Measurements from ENCODE around the gene DHRS7.

Gene DHRS7

DNA sequence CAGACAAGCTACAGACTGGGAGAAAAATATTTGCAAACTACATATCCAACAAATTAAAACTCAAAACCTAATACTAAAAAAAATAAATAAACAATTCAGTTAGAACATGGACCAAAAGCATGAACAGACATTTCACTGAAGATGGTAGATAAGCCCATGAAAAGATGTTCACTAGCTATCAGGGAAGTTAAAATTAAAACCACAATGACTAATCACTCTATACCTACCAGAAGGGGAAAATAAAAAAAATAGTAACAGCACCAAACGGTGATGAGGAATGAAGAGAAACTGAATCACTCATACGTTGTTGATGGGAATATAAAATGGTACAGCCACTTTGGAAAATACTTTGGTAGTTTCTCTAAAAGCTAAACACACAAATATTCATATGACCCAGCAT lies 31.1 kb upstream of the DHRS7 start:
- no peak overlapping the region for H3K27ac ChIP-seq
- no peak for TF ChIP-seq CTCF (conservative IDR thresholded peaks at IDR 0.05)
- TF ChIP-seq ZFX (IDR thresholded peaks at IDR 0.05), result no peak

GRCh38 chr14:60195179-60195810 lies 30.1 kb upstream of the DHRS7 start:
- TF ChIP-seq ZFX (IDR thresholded peaks at IDR 0.05) (no peak), CTCF (conservative IDR thresholded peaks at IDR 0.05) (peak; percentile 33)
- H3K27ac ChIP-seq, result no peak overlapping the region

DNA sequence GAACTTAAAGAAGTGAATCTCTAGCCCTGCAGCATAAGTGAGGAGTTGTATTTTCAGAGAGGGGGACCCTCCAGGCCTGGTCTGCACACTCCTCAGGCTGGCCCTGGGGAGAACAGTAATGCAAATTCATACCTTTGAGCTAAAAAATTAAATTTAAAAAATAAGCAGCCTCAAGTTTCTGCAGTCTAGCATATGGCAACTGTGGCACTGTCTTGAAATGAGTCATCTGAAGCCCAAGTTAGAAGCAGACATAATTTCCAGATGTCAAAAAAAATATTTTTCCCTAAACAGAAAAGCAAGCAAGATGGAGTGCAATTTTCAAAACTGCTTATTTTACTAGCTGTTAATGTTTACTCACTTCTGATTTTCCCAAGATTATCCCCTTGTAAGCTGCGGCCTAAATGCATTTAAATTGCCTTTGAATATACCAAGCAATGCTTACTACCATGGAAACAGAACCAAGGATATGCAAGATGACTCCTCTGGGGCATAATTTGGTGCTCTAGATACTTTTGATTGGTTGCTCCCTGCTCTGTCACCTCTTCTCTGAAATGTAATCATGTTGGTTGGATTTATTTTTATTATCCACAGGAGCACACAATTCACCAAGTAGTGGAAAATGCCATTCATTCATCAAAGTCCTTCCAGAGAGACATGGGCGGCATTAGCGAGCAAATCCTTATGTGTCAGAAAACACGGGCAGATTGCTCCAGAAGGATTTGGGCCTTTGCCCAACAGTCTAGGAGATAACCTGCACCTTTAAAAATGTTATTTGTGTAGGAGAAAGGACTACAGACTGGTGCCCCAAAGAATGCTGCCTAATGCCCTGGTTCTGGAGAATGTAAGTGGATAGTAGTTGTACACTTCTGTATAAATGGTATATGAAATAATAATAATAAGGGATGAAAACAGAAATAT lies 25.0 kb upstream of the DHRS7 start:
- TF ChIP-seq ZFX (IDR thresholded peaks at IDR 0.05) (no peak), CTCF (conservative IDR thresholded peaks at IDR 0.05) (no peak)
- H3K27ac ChIP-seq, result no peak overlapping the region

DNA sequence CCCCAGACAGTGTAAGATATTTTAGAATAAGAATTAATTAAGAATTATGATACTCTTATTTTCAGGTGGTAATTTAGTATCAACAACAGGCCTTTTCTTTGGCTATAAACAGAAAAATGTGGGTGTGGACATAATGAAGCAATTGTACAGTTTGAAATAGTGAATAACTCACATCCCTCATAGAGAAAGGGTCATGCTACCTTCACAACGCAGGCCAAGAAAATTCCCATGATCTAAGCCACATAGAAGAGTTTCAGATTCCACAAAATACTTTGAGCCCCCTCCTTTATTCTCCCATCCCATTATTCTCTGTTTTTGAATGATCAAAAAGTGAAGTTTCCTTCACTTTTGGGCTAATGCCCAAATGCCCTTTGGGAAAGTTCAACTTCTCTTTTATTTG lies 23.5 kb upstream of the DHRS7 start:
- no peak overlapping the region for H3K27ac ChIP-seq
- TF ChIP-seq ZFX (IDR thresholded peaks at IDR 0.05), result no peak
- TF ChIP-seq CTCF (conservative IDR thresholded peaks at IDR 0.05), result no peak

DNA sequence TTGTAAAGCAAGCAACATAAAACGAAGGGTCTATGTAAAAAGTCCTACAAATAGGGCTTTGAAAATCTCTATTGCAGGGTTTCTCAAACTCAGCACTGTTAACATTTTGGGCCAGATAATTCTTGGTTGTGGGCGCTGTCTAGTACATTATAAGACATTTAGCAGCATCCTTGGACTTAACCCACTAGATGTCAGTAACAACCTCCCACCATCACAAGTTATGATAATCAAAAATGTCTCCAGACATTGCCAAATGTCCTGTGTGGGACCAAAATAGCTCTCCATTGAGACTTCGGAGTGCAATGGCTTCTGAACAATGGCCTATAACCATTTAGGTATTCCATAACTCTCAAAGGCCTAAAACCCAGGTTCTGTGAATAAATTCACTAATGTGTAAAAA lies 22.9 kb upstream of the DHRS7 start:
- TF ChIP-seq ZFX (IDR thresholded peaks at IDR 0.05) (no peak), CTCF (conservative IDR thresholded peaks at IDR 0.05) (peak; percentile 34)

DNA sequence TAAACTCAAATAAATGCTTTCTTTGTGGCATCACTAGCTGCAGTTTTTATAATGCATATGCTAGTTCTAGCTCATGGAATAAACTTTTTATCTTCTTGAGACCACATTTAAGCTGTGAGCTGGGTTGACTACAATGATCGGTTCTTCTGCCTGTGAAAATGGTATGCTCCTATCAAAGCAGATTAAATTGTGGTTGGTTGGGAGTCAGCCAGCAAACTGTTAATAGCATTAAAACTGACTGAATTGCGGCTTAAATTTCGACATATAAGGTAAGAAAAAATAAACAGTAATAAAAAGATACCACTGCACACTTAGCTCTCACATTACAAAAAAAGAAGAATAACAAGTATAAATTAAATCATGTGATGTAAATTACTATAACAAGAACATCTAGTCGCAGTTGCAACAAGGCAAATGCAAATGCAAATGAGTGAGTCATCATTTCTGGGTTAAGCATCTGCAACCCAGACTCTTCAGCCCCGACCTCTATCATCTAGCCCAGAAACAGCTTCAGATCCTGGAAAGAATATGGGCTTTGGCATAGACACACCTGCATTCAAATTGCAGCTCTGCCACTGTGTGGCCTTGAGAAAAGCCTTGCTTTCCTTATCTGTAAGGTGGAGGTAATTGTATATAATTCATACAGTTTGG lies 19.8 kb upstream of the DHRS7 start:
- TF ChIP-seq CTCF (conservative IDR thresholded peaks at IDR 0.05) (no peak), ZFX (IDR thresholded peaks at IDR 0.05) (no peak)
- no peak overlapping the region for H3K27ac ChIP-seq

More for the DNA sequence above, 22.9 kb upstream of the DHRS7 start:
- H3K27ac ChIP-seq, result no peak overlapping the region
